PC-3 (cell line): ENCODE results near the gene TCAF1.

ENCODE experiments used
- CTCF ChIP-seq: fragments of 300-600 bp; sonication (generic); conservative IDR thresholded peaks from 2 replicates; pipeline ENCODE4 v1.5.1; 2017; ENCODE audit warnings: antibody characterized with exemption, low read depth, mild to moderate bottlenecking, low read length
- EZH2phosphoT487 ChIP-seq: fragments of 300-600 bp; sonication (generic); IDR thresholded peaks from 2 replicates; pipeline ENCODE4 v1.6.1; 2018; ENCODE audit warnings: mild to moderate bottlenecking, antibody characterized with exemption, low read length, borderline replicate concordance

GRCh38 chr7:143945423-143945822 is 43.4 kb upstream of the TCAF1 start:
- TF ChIP-seq CTCF: no peak
- TF ChIP-seq EZH2phosphoT487: no peak
